Measurements from ENCODE around the gene C6orf136. TPM values are rescaled to one million over a fixed set of nuclear protein-coding genes. Genes with fewer than 3 reads are reported as not detected.
A peak's percentile ranks its signal among the peaks of the same experiment; 100 is the strongest.

The C6orf136 gene
- total RNA-seq, 4 donors from 2014 or later, result 13.4 to 31.7 (median 23.8) TPM

GRCh38 chr6:30600451-30600961, 46.4 kb upstream of the C6orf136 start:
- H3K4me1 ChIP-seq, result peaks cover 4 to 9% of the 10 kb centered on the region in 2 donors
- peaks cover 45 to 52% of the 10 kb centered on the region in 2 donors for H3K36me3 ChIP-seq
- intact Hi-C loops (cut with DNase I), result no loop called here
- WGBS, 2 donors, result 61 to 73% methylated on average over 7 to 10 of the region's 10 CpGs
- no peak overlapping the region for H3K4me3 ChIP-seq (replicated peaks in 1 of 3)
- H3K9me3 ChIP-seq, result no peaks in the 10 kb centered on the region
- DNase-seq, result peak; percentile 84 to 88
- H3K27me3 ChIP-seq, result no peaks in the 10 kb centered on the region
- TF ChIP-seq POLR2A (IDR thresholded peaks at IDR 0.05) (peak in 1 of 2 donors; percentile 31), CTCF (IDR thresholded peaks at IDR 0.05) (no peak)
- H3K27ac ChIP-seq, result no peak overlapping the region

- intact Hi-C loops (cut with DNase I), result no loop called here
- peaks cover 54 to 61% of the 10 kb centered on the region in 2 donors for H3K36me3 ChIP-seq
Measured at GRCh38 chr6:30601436-30601814, 45.5 kb upstream of the C6orf136 start.

GRCh38 chr6:30601815-30602641, 44.9 kb upstream of the C6orf136 start:
- TF ChIP-seq POLR2A (IDR thresholded peaks at IDR 0.05), result peak in 1 of 2 donors; percentile 20
- TF ChIP-seq CTCF (IDR thresholded peaks at IDR 0.05), result no peak
- H3K27ac ChIP-seq, result no peak overlapping the region
- peaks cover 4 to 9% of the 10 kb centered on the region in 2 donors for H3K4me1 ChIP-seq
- H3K9me3 ChIP-seq, result no peaks in the 10 kb centered on the region
- H3K36me3 ChIP-seq, result peaks cover 60 to 67% of the 10 kb centered on the region in 2 donors
- H3K27me3 ChIP-seq, result no peaks in the 10 kb centered on the region
- WGBS, 2 donors, result 96 to 98% methylated on average over 15 to 30 of the region's 39 CpGs
- DNase-seq, result no peak
- no peak overlapping the region for H3K4me3 ChIP-seq (replicated peaks in 1 of 3)
- intact Hi-C loops (cut with DNase I), result no loop called here

More at GRCh38 chr6:30601436-30601814, 45.5 kb upstream of the C6orf136 start:
- TF ChIP-seq CTCF (IDR thresholded peaks at IDR 0.05) (no peak), POLR2A (IDR thresholded peaks at IDR 0.05) (no peak)
- H3K9me3 ChIP-seq, result no peaks in the 10 kb centered on the region
- DNase-seq, result no peak
- H3K27me3 ChIP-seq, result no peaks in the 10 kb centered on the region
- 88 to 91% methylated on average over 6 of the region's 6 CpGs for WGBS, 2 donors
- peaks cover 4 to 9% of the 10 kb centered on the region in 2 donors for H3K4me1 ChIP-seq
- H3K4me3 ChIP-seq (replicated peaks in 1 of 3), result no peak overlapping the region
- no peak overlapping the region for H3K27ac ChIP-seq

GRCh38 chr6:30603961-30604360, 43.0 kb upstream of the C6orf136 start:
- intact Hi-C loops (cut with DNase I), result no loop called here

More at GRCh38 chr6:30603961-30604360, 43.0 kb upstream of the C6orf136 start:
- DNase-seq, result no peak
- Histone ChIP-seq H3K4me3 (replicated peaks in 1 of 3) (no peak overlapping the region), H3K9me3 (no peaks in the 10 kb centered on the region), H3K27me3 (no peaks in the 10 kb centered on the region), H3K4me1 (peaks cover 4 to 9% of the 10 kb centered on the region in 2 donors), H3K27ac (no peak overlapping the region), H3K36me3 (peaks cover 69 to 82% of the 10 kb centered on the region in 2 donors)
- no peak for TF ChIP-seq CTCF (IDR thresholded peaks at IDR 0.05)
- no peak for TF ChIP-seq POLR2A (IDR thresholded peaks at IDR 0.05)
- WGBS, 2 donors, result 94 to 95% methylated on average over 13 of the region's 13 CpGs

All from thyroid gland (tissue), 4 donors.